ENCODE results near the gene WASL.

DNA sequence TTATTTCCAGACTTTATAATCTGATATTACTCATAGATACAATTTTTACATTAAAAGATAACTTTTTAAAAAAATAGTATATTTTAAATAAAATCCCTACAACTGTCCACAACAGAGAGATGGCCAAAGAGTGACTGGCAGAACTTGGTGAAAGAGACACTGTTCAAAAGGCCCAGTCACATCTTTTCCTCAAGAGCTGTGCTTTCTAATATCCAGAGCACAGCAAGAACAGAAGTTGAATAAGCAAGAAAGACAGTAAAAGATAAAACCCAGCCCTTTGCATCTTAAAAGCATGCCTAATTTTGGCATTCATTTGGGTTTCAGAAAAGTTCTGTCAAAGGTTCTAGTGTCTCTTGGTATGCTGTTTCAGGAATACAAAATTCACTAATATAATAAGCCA, 6.9 kb downstream of the WASL start:
- no peak for TF ChIP-seq CTCF (IDR thresholded peaks at IDR 0.05)
- TF ChIP-seq, protein P1, sequence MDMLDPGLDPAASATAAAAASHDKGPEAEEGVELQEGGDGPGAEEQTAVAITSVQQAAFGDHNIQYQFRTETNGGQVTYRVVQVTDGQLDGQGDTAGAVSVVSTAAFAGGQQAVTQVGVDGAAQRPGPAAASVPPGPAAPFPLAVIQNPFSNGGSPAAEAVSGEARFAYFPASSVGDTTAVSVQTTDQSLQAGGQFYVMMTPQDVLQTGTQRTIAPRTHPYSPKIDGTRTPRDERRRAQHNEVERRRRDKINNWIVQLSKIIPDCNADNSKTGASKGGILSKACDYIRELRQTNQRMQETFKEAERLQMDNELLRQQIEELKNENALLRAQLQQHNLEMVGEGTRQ (IDR thresholded peaks at IDR 0.05), result no peak
- no peak for TF ChIP-seq KDM1A (IDR thresholded peaks at IDR 0.05; ENCODE audit: low read depth)
- TF ChIP-seq, protein P2, sequence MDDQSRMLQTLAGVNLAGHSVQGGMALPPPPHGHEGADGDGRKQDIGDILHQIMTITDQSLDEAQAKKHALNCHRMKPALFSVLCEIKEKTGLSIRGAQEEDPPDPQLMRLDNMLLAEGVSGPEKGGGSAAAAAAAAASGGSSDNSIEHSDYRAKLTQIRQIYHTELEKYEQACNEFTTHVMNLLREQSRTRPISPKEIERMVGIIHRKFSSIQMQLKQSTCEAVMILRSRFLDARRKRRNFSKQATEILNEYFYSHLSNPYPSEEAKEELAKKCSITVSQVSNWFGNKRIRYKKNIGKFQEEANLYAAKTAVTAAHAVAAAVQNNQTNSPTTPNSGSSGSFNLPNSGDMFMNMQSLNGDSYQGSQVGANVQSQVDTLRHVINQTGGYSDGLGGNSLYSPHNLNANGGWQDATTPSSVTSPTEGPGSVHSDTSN (IDR thresholded peaks at IDR 0.05), result no peak

Measured in A549 (cell line).